CD4-positive, alpha-beta T cell treated with Interleukin-15 for 1 hour (primary cell): ENCODE results near the gene POU2F1.
"Not testable (repeated sequence)": the region's sequence is repeated elsewhere in the genome, so short reads cannot be mapped to it uniquely, and the experiment has no call there.

ENCODE experiments used
- DNase-seq: peaks from one replicate; pipeline ENCODE4 v3.0.0-alpha.2; 2020

The POU2F1 gene

GRCh38 chr1:167205306-167206050, 15.2 kb upstream of the POU2F1 start:
- not testable (repeated sequence) for DNase-seq

GRCh38 chr1:167206166-167206835, 14.4 kb upstream of the POU2F1 start:
- DNase-seq: no peak

- DNase-seq: no peak
Measured at GRCh38 chr1:167207940-167208623, 12.6 kb upstream of the POU2F1 start.

GRCh38 chr1:167208624-167208976, 12.1 kb upstream of the POU2F1 start:
- no peak for DNase-seq

GRCh38 chr1:167209044-167209443, 11.6 kb upstream of the POU2F1 start:
- no peak for DNase-seq

- DNase-seq: no peak
Measured at GRCh38 chr1:167210966-167211674, 9.6 kb upstream of the POU2F1 start.

- DNase-seq: no peak
Measured at GRCh38 chr1:167212025-167212424, 8.7 kb upstream of the POU2F1 start.

GRCh38 chr1:167216809-167217208, 3.9 kb upstream of the POU2F1 start:
- no peak for DNase-seq

- DNase-seq: no peak
Measured at GRCh38 chr1:167219194-167219593, 1.5 kb upstream of the POU2F1 start.

- DNase-seq: peak; percentile 90
Measured at GRCh38 chr1:167219646-167220536, 795 bp upstream of the POU2F1 start.

- DNase-seq: no peak
Measured at GRCh38 chr1:167221126-167221737, 546 bp downstream of the POU2F1 start.

- peak; percentile 77 for DNase-seq
Measured at GRCh38 chr1:167221738-167222610, 1.3 kb downstream of the POU2F1 start.

- DNase-seq: no peak
Measured at GRCh38 chr1:167223144-167224103, 2.7 kb downstream of the POU2F1 start.

GRCh38 chr1:167224734-167225235, 4.1 kb downstream of the POU2F1 start:
- not testable (repeated sequence) for DNase-seq

- DNase-seq: no peak
Measured at GRCh38 chr1:167225920-167226319, 5.2 kb downstream of the POU2F1 start.

- DNase-seq: no peak
Measured at GRCh38 chr1:167227934-167228378, 7.3 kb downstream of the POU2F1 start.

- DNase-seq: no peak
Measured at GRCh38 chr1:167229719-167230385, 9.2 kb downstream of the POU2F1 start.

- DNase-seq: no peak
Measured at GRCh38 chr1:167230437-167230836, 9.8 kb downstream of the POU2F1 start.
